ENCODE measurements around the gene GRB10.

The GRB10 gene

DNA sequence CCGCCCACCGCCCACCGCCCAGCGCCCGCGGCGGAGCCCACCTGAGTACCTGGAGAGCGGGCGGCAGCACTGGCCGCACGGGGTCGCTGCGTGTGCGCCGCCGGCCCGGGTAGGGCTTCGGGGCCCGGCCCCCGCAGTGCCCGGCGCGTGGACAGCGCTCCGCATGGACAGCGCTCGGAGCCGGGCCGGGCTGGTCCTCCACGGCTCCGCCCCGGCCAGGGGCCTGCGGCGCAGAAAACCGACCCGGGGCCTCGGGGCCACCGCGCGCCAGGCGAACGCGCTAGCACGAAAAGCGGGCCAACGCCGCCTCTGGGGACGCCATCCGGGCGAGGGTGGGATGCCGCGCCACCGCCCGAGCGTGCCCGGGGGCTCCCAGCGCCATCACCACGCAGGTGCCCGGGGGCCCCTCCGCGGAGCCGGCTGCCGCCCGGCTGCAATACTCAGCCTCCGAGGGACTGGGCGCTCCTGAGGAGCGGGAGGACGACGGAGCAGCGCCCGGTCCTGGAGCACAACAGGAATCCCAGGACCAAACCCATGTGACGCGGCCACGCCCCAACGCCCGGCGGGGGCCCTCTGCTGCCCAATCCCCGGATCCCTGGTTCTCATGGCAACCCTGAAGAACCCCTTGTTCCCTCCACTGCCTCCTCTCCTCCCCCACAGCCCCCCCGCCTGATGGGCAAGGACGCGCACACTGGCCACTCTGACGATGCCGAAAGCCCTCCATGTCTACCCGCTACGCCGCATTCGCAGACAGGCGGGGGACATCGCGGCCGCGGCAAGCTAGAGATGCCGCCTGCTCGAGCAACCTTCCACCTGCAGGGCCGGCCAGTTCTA lies at the start of gene GRB10:
GRB10 (minus strand) TSS at position 522 of the 834 bp plus-strand sequence. CDS start 50,574 bp downstream, outside the sequence.
- Histone ChIP-seq H3K4me1 (ENCODE audit: control insufficient read depth, insufficient read depth, low read length) (peaks cover 20% of the 10 kb centered on the region), H3K9ac (ENCODE audit: low read length in 2 of 2) (peak within 1 kb of the TSS; percentile 19 to 29), H3K27ac (ENCODE audit: low read length) (no peak within 1 kb of the TSS), H3K27me3 (ENCODE audit: control insufficient read depth in 1 of 2, insufficient read depth in 2 of 2, low read length in 2 of 2) (no peaks in the 10 kb centered on the region), H3K9me3 (ENCODE audit: control insufficient read depth in 2 of 2, low read length in 2 of 2) (no peaks in the 10 kb centered on the region), H3K4me3 (ENCODE audit: low read length in 2 of 2) (peak within 1 kb of the TSS; percentile 33 to 70), H3K36me3 (ENCODE audit: control insufficient read depth in 2 of 2, insufficient read depth in 2 of 2, low read length in 2 of 2) (no peaks in the 10 kb centered on the region)

GRCh38 chr7:50828801-50829200 lies 46.1 kb upstream of the GRB10 start:
- H3K4me1 ChIP-seq (ENCODE audit: control insufficient read depth, insufficient read depth, low read length) = no peaks in the 10 kb centered on the region

DNA sequence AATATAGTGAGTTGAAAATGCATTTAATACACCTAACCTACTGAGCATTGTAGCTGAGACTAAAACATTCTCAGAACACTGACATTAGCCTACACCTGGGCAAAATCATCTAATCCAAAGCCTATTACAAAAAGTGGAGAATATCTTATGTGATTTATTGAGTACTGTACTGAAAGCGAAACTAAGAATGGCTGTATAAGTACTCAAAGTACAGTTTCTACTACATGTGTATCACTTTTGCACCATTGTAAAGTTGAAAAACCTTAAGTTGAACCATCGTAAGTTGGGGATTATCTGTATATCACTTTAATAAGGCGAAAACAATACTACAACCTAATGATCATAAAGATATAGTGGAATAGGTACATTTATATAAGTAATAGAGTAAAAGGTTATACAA lies 45.4 kb upstream of the GRB10 start:
- H3K4me3 ChIP-seq (ENCODE audit: low read length in 2 of 2) = no peak overlapping the region
- no peak overlapping the region for H3K27ac ChIP-seq (ENCODE audit: low read length)

More at GRCh38 chr7:50828801-50829200, 46.1 kb upstream of the GRB10 start:
- no peaks in the 10 kb centered on the region for H3K27me3 ChIP-seq (ENCODE audit: control insufficient read depth in 1 of 2, insufficient read depth in 2 of 2, low read length in 2 of 2)
- no peak overlapping the region for H3K27ac ChIP-seq (ENCODE audit: low read length)
- no peak overlapping the region for H3K9ac ChIP-seq (ENCODE audit: low read length in 2 of 2)
- no peaks in the 10 kb centered on the region for H3K9me3 ChIP-seq (ENCODE audit: control insufficient read depth in 2 of 2, low read length in 2 of 2)
- H3K36me3 ChIP-seq (ENCODE audit: control insufficient read depth in 2 of 2, insufficient read depth in 2 of 2, low read length in 2 of 2) = no peaks in the 10 kb centered on the region
- no peak overlapping the region for H3K4me3 ChIP-seq (ENCODE audit: low read length in 2 of 2)

GRCh38 chr7:50827281-50827680 lies 44.6 kb upstream of the GRB10 start:
- no peak overlapping the region for H3K27ac ChIP-seq (ENCODE audit: low read length)
- H3K4me3 ChIP-seq (ENCODE audit: low read length in 2 of 2) = no peak overlapping the region
- no peaks in the 10 kb centered on the region for H3K36me3 ChIP-seq (ENCODE audit: control insufficient read depth in 2 of 2, insufficient read depth in 2 of 2, low read length in 2 of 2)
- H3K4me1 ChIP-seq (ENCODE audit: control insufficient read depth, insufficient read depth, low read length) = no peaks in the 10 kb centered on the region
- H3K9ac ChIP-seq (ENCODE audit: low read length in 2 of 2) = no peak overlapping the region
- no peaks in the 10 kb centered on the region for H3K27me3 ChIP-seq (ENCODE audit: control insufficient read depth in 1 of 2, insufficient read depth in 2 of 2, low read length in 2 of 2)
- H3K9me3 ChIP-seq (ENCODE audit: control insufficient read depth in 2 of 2, low read length in 2 of 2) = no peaks in the 10 kb centered on the region

More for the DNA sequence above, 45.4 kb upstream of the GRB10 start:
- H3K27me3 ChIP-seq (ENCODE audit: control insufficient read depth in 1 of 2, insufficient read depth in 2 of 2, low read length in 2 of 2) = no peaks in the 10 kb centered on the region
- no peaks in the 10 kb centered on the region for H3K4me1 ChIP-seq (ENCODE audit: control insufficient read depth, insufficient read depth, low read length)
- no peaks in the 10 kb centered on the region for H3K36me3 ChIP-seq (ENCODE audit: control insufficient read depth in 2 of 2, insufficient read depth in 2 of 2, low read length in 2 of 2)
- no peak overlapping the region for H3K9ac ChIP-seq (ENCODE audit: low read length in 2 of 2)
- no peaks in the 10 kb centered on the region for H3K9me3 ChIP-seq (ENCODE audit: control insufficient read depth in 2 of 2, low read length in 2 of 2)

- H3K4me1 ChIP-seq (ENCODE audit: control insufficient read depth, insufficient read depth, low read length) = no peaks in the 10 kb centered on the region
- no peaks in the 10 kb centered on the region for H3K36me3 ChIP-seq (ENCODE audit: control insufficient read depth in 2 of 2, insufficient read depth in 2 of 2, low read length in 2 of 2)
- no peaks in the 10 kb centered on the region for H3K27me3 ChIP-seq (ENCODE audit: control insufficient read depth in 1 of 2, insufficient read depth in 2 of 2, low read length in 2 of 2)
- H3K27ac ChIP-seq (ENCODE audit: low read length) = no peak overlapping the region
- no peak overlapping the region for H3K9ac ChIP-seq (ENCODE audit: low read length in 2 of 2)
- H3K4me3 ChIP-seq (ENCODE audit: low read length in 2 of 2) = no peak overlapping the region
- H3K9me3 ChIP-seq (ENCODE audit: control insufficient read depth in 2 of 2, low read length in 2 of 2) = no peaks in the 10 kb centered on the region
These were observed 43.9 kb upstream of the GRB10 start for GRCh38 chr7:50826371-50827172.

DNA sequence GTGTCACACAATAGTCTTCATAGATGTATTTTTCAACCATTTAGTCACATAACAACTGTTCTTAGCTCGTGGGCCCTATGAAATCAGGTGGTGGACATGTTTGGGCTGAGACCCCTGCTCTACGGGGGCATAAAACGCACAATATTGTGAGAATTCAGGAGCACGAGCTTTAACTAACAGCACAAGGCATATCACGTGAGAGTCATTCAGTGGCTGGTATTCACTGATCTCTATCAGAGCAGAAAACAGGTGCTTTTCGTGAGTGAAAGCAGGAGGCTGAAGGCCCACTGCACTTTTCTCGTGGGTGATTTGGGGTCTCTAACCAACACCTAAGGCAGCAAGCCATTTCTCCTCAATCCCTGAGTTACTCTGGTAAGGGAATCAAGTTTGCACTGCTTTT lies 42.8 kb upstream of the GRB10 start:
- H3K27ac ChIP-seq (ENCODE audit: low read length) = no peak overlapping the region
- no peaks in the 10 kb centered on the region for H3K4me1 ChIP-seq (ENCODE audit: control insufficient read depth, insufficient read depth, low read length)
- no peaks in the 10 kb centered on the region for H3K27me3 ChIP-seq (ENCODE audit: control insufficient read depth in 1 of 2, insufficient read depth in 2 of 2, low read length in 2 of 2)
- no peak overlapping the region for H3K9ac ChIP-seq (ENCODE audit: low read length in 2 of 2)
- H3K36me3 ChIP-seq (ENCODE audit: control insufficient read depth in 2 of 2, insufficient read depth in 2 of 2, low read length in 2 of 2) = no peaks in the 10 kb centered on the region
- no peak overlapping the region for H3K4me3 ChIP-seq (ENCODE audit: low read length in 2 of 2)
- no peaks in the 10 kb centered on the region for H3K9me3 ChIP-seq (ENCODE audit: control insufficient read depth in 2 of 2, low read length in 2 of 2)

GRCh38 chr7:50824882-50825281 lies 42.2 kb upstream of the GRB10 start:
- H3K9ac ChIP-seq (ENCODE audit: low read length in 2 of 2) = no peak overlapping the region
- H3K4me3 ChIP-seq (ENCODE audit: low read length in 2 of 2) = no peak overlapping the region
- H3K27me3 ChIP-seq (ENCODE audit: control insufficient read depth in 1 of 2, insufficient read depth in 2 of 2, low read length in 2 of 2) = no peaks in the 10 kb centered on the region
- H3K36me3 ChIP-seq (ENCODE audit: control insufficient read depth in 2 of 2, insufficient read depth in 2 of 2, low read length in 2 of 2) = no peaks in the 10 kb centered on the region
- H3K9me3 ChIP-seq (ENCODE audit: control insufficient read depth in 2 of 2, low read length in 2 of 2) = no peaks in the 10 kb centered on the region
- H3K4me1 ChIP-seq (ENCODE audit: control insufficient read depth, insufficient read depth, low read length) = no peaks in the 10 kb centered on the region
- no peak overlapping the region for H3K27ac ChIP-seq (ENCODE audit: low read length)

- H3K4me1 ChIP-seq (ENCODE audit: control insufficient read depth, insufficient read depth, low read length) = no peaks in the 10 kb centered on the region
- H3K9me3 ChIP-seq (ENCODE audit: control insufficient read depth in 2 of 2, low read length in 2 of 2) = no peaks in the 10 kb centered on the region
- H3K36me3 ChIP-seq (ENCODE audit: control insufficient read depth in 2 of 2, insufficient read depth in 2 of 2, low read length in 2 of 2) = no peaks in the 10 kb centered on the region
- no peak overlapping the region for H3K9ac ChIP-seq (ENCODE audit: low read length in 2 of 2)
- no peak overlapping the region for H3K27ac ChIP-seq (ENCODE audit: low read length)
- no peaks in the 10 kb centered on the region for H3K27me3 ChIP-seq (ENCODE audit: control insufficient read depth in 1 of 2, insufficient read depth in 2 of 2, low read length in 2 of 2)
- no peak overlapping the region for H3K4me3 ChIP-seq (ENCODE audit: low read length in 2 of 2)
These were observed 40.0 kb upstream of the GRB10 start for GRCh38 chr7:50822706-50823105.

GRCh38 chr7:50822110-50822509 lies 39.4 kb upstream of the GRB10 start:
- Histone ChIP-seq H3K27ac (ENCODE audit: low read length) (no peak overlapping the region), H3K4me1 (ENCODE audit: control insufficient read depth, insufficient read depth, low read length) (no peaks in the 10 kb centered on the region), H3K9me3 (ENCODE audit: control insufficient read depth in 2 of 2, low read length in 2 of 2) (no peaks in the 10 kb centered on the region), H3K36me3 (ENCODE audit: control insufficient read depth in 2 of 2, insufficient read depth in 2 of 2, low read length in 2 of 2) (no peaks in the 10 kb centered on the region), H3K27me3 (ENCODE audit: control insufficient read depth in 1 of 2, insufficient read depth in 2 of 2, low read length in 2 of 2) (no peaks in the 10 kb centered on the region), H3K4me3 (ENCODE audit: low read length in 2 of 2) (no peak overlapping the region), H3K9ac (ENCODE audit: low read length in 2 of 2) (no peak overlapping the region)

DNA sequence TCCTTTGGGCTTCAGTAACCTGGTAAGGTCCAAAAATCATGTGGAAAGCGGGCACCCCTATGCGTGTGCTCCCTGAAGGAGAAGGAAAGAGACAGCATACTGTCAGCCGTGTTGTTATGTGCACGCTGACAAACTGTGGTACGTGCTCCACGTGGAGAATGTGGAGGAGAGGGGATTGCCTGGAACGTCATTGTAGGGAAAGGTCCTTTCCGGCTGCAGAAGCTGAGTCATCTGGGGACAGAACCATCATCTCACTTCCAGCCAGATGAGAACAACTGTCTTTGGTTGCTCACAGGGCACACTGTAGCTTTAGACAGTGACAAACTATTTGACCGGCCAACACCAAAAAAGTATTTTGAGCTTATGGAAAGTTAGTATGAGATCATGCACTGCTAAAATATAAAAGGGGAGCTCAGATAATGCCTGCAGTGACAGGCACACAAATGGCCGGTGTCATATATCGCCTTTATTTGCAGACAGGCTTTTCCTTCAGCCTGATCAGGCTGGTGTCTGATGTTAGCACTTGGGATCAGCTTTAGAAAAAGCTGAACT lies 38.8 kb upstream of the GRB10 start:
- Histone ChIP-seq H3K27ac (ENCODE audit: low read length) (no peak overlapping the region), H3K36me3 (ENCODE audit: control insufficient read depth in 2 of 2, insufficient read depth in 2 of 2, low read length in 2 of 2) (no peaks in the 10 kb centered on the region), H3K27me3 (ENCODE audit: control insufficient read depth in 1 of 2, insufficient read depth in 2 of 2, low read length in 2 of 2) (no peaks in the 10 kb centered on the region), H3K4me3 (ENCODE audit: low read length in 2 of 2) (no peak overlapping the region), H3K4me1 (ENCODE audit: control insufficient read depth, insufficient read depth, low read length) (no peaks in the 10 kb centered on the region), H3K9me3 (ENCODE audit: control insufficient read depth in 2 of 2, low read length in 2 of 2) (no peaks in the 10 kb centered on the region), H3K9ac (ENCODE audit: low read length in 2 of 2) (no peak overlapping the region)

Data from stomach smooth muscle (tissue), 2 donors.